Activated CD4-positive, alpha-beta T cell treated with anti-CD3 and anti-CD28 coated beads for 48 hours (primary cell): ENCODE measurements around the gene ASCL5.

Experiments
- DNase-seq: peaks from one replicate; pipeline ENCODE4 v3.0.0-alpha.2; 2020

ASCL5 gene

GRCh38 chr1:201080135-201080534, 46.8 kb downstream of the ASCL5 start:
- no peak for DNase-seq

- no peak for DNase-seq
Observed at GRCh38 chr1:201077736-201078135, 49.2 kb downstream of the ASCL5 start.

GRCh38 chr1:201077116-201077515, 49.9 kb downstream of the ASCL5 start:
- DNase-seq, result no peak

- no peak for DNase-seq
Observed at GRCh38 chr1:201076092-201076491, 50.9 kb downstream of the ASCL5 start.

GRCh38 chr1:201074018-201074417, 53.0 kb downstream of the ASCL5 start:
- no peak for DNase-seq

- no peak for DNase-seq
Observed at GRCh38 chr1:201072922-201073321, 54.1 kb downstream of the ASCL5 start.

- DNase-seq, result no peak
Observed at GRCh38 chr1:201072149-201072548, 54.8 kb downstream of the ASCL5 start.

GRCh38 chr1:201069636-201070035, 57.3 kb downstream of the ASCL5 start:
- no peak for DNase-seq

GRCh38 chr1:201068976-201069375, 58.0 kb downstream of the ASCL5 start:
- DNase-seq, result no peak

- no peak for DNase-seq
Observed at GRCh38 chr1:201066986-201067385, 60.0 kb downstream of the ASCL5 start.

- no peak for DNase-seq
Observed at GRCh38 chr1:201065686-201066085, 61.3 kb downstream of the ASCL5 start.

- DNase-seq, result no peak
Observed at GRCh38 chr1:201064806-201065205, 62.2 kb downstream of the ASCL5 start.
